ENCODE results near the gene MRPS5. TPM values are rescaled to one million over a fixed set of nuclear protein-coding genes. Genes with fewer than 3 reads are reported as not detected.

Gene MRPS5
- total RNA-seq, 2 experiments from 2014 or later: 89.6 to 90.2 TPM

- no peaks in the 10 kb centered on the region for H3K79me2 ChIP-seq (ENCODE audit: insufficient read depth, low read depth, low read length)
- ChIA-PET CTCF (ENCODE audit: unreplicated experiment) (no interaction called here), POLR2A (no interaction called here)
- no peak overlapping the region for H3K4me3 ChIP-seq (ENCODE audit: low read depth, low read length, poor library complexity, severe bottlenecking)
- no peaks in the 10 kb centered on the region for H4K20me1 ChIP-seq (ENCODE audit: insufficient read depth, low read length)
- H3K9me2 ChIP-seq (ENCODE audit: insufficient read depth, low read length): no peaks in the 10 kb centered on the region
- no peak overlapping the region for H2AFZ ChIP-seq (ENCODE audit: low read length)
- no peak for DNase-seq (ENCODE audit: low spot score)
- H3K9me3 ChIP-seq (ENCODE audit: low read length): no peaks in the 10 kb centered on the region
- TF ChIP-seq CTCF (conservative IDR thresholded peaks at IDR 0.05; ENCODE audit: low read length): no peak
- no peak for TF ChIP-seq EZH2phosphoT487 (IDR thresholded peaks at IDR 0.05; ENCODE audit: borderline replicate concordance, low read depth, low read length)
- no peak overlapping the region for H3K27ac ChIP-seq (ENCODE audit: low read depth, low read length, poor library complexity, severe bottlenecking)
- intact Hi-C loops (cut with micrococcal nuclease; ENCODE audit: unreplicated experiment): no loop called here
- no TSS peak for BruUV-seq (replicated peaks)
- H3K4me2 ChIP-seq (ENCODE audit: low read length): no peak overlapping the region
- H3K4me1 ChIP-seq (ENCODE audit: insufficient read depth, low read length, poor library complexity, severe bottlenecking): no peaks in the 10 kb centered on the region
- no peaks in the 10 kb centered on the region for H3K36me3 ChIP-seq (ENCODE audit: insufficient read depth, low read length)
These were observed 73.7 kb downstream of the MRPS5 start for GRCh38 chr2:95047629-95048510.

GRCh38 chr2:95046371-95047112 is 75.1 kb downstream of the MRPS5 start:
- H3K36me3 ChIP-seq (ENCODE audit: insufficient read depth, low read length): no peaks in the 10 kb centered on the region
- BruUV-seq (replicated peaks): no TSS peak
- H3K79me2 ChIP-seq (ENCODE audit: insufficient read depth, low read depth, low read length): no peaks in the 10 kb centered on the region
- no peak overlapping the region for H2AFZ ChIP-seq (ENCODE audit: low read length)
- H3K4me3 ChIP-seq (ENCODE audit: low read depth, low read length, poor library complexity, severe bottlenecking): no peak overlapping the region
- intact Hi-C loops (cut with micrococcal nuclease; ENCODE audit: unreplicated experiment): no loop called here
- no peak for DNase-seq (ENCODE audit: low spot score)
- H3K4me2 ChIP-seq (ENCODE audit: low read length): no peak overlapping the region
- no peaks in the 10 kb centered on the region for H3K9me2 ChIP-seq (ENCODE audit: insufficient read depth, low read length)
- no peaks in the 10 kb centered on the region for H3K4me1 ChIP-seq (ENCODE audit: insufficient read depth, low read length, poor library complexity, severe bottlenecking)
- no peak for TF ChIP-seq EZH2phosphoT487 (IDR thresholded peaks at IDR 0.05; ENCODE audit: borderline replicate concordance, low read depth, low read length)
- no peak for TF ChIP-seq CTCF (conservative IDR thresholded peaks at IDR 0.05; ENCODE audit: low read length)
- CTCF ChIA-PET (ENCODE audit: unreplicated experiment): no interaction called here
- H3K27ac ChIP-seq (ENCODE audit: low read depth, low read length, poor library complexity, severe bottlenecking): no peak overlapping the region
- H4K20me1 ChIP-seq (ENCODE audit: insufficient read depth, low read length): no peaks in the 10 kb centered on the region
- POLR2A ChIA-PET: no interaction called here
- H3K9me3 ChIP-seq (ENCODE audit: low read length): no peaks in the 10 kb centered on the region

All from OCI-LY7 (cell line).